ENCODE measurements around the gene YWHAB.

DNA sequence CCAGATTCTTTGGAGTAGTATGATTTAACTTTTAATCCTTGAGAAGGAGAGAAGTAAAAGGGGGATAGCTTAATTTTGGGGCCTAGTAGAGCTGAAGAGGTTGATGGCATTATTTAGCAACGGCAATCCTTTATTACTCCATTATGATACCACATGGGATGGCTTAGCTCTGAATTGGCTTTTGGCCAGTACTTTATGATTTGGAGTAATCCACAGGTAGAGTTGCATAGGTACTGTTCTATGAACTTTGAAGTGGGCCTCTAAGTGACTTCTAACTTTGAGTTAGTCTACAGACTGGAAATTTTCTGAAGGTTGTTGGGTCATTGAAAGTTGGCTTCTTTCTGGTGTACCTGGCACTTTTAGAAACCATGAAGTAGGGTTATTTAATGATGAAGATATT, 11.6 kb downstream of the YWHAB start:
- TF ChIP-seq EZH2 (IDR thresholded peaks at IDR 0.05; ENCODE audit: borderline replicate concordance, insufficient read depth, low read depth, low read length, poor library complexity, severe bottlenecking): no peak
- TF ChIP-seq, protein P1, sequence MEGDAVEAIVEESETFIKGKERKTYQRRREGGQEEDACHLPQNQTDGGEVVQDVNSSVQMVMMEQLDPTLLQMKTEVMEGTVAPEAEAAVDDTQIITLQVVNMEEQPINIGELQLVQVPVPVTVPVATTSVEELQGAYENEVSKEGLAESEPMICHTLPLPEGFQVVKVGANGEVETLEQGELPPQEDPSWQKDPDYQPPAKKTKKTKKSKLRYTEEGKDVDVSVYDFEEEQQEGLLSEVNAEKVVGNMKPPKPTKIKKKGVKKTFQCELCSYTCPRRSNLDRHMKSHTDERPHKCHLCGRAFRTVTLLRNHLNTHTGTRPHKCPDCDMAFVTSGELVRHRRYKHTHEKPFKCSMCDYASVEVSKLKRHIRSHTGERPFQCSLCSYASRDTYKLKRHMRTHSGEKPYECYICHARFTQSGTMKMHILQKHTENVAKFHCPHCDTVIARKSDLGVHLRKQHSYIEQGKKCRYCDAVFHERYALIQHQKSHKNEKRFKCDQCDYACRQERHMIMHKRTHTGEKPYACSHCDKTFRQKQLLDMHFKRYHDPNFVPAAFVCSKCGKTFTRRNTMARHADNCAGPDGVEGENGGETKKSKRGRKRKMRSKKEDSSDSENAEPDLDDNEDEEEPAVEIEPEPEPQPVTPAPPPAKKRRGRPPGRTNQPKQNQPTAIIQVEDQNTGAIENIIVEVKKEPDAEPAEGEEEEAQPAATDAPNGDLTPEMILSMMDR (IDR thresholded peaks at IDR 0.05): no peak

Measured in B cell (primary cell).